A673 (cell line): ENCODE results near the gene ABCD3. TPM values are rescaled to one million over a fixed set of nuclear protein-coding genes. Genes with fewer than 3 reads are reported as not detected.

Source experiments
- BruUV-seq: library from RNA; stranded (reverse); fragments of 400-500 nt; replicated peaks from 2 replicates; lab custom pipeline; 2021; lab: Mats Ljungman, UMichigan
- CTCF ChIA-PET: fragments of 300-600 bp; sonication (Branson Sonifier 250); formaldehyde crosslinking; loops from one replicate; lab custom pipeline; 2022; ENCODE audit warnings: antibody characterized with exemption; lab: Charles Lee
- POLR2A ChIA-PET: fragments of 300-600 bp; sonication (Branson Sonifier 250); formaldehyde crosslinking; loops from one replicate; lab custom pipeline; 2022; ENCODE audit warnings: antibody characterized with exemption; ENCODE audit not compliant: low non-redundant PET; lab: Charles Lee
- DNase-seq: peaks from one replicate; pipeline ENCODE4 v3.0.0-alpha.2; 2015; ENCODE audit warnings: low spot score
- H3K27ac ChIP-seq: fragments of 200-600 bp; sonication (generic); 2 replicates; pipeline ENCODE4 v1.5.1; 2016; ENCODE audit warnings: mixed run types, low read depth, mild to moderate bottlenecking, mixed read lengths, antibody characterized with exemption, low read length; ENCODE audit not compliant: poor library complexity, severe bottlenecking
- H3K27me3 ChIP-seq: fragments of 200-600 bp; sonication (generic); replicated peaks from 2 replicates; pipeline ENCODE4 v1.6.1; 2017; ENCODE audit warnings: mixed run types, low read depth, mild to moderate bottlenecking, mixed read lengths, antibody characterized with exemption, low read length; ENCODE audit not compliant: insufficient read depth, poor library complexity
- H3K36me3 ChIP-seq: fragments of 200-600 bp; sonication (generic); 2 replicates; pipeline ENCODE4 v1.6.1; 2016; ENCODE audit warnings: mixed run types, mild to moderate bottlenecking, mixed read lengths, antibody characterized with exemption, low read length; ENCODE audit not compliant: insufficient read depth, poor library complexity, severe bottlenecking
- H3K4me1 ChIP-seq: fragments of 200-600 bp; sonication (generic); 2 replicates; pipeline ENCODE4 v1.6.1; 2017; ENCODE audit warnings: mixed run types, mild to moderate bottlenecking, mixed read lengths, antibody characterized with exemption, low read length; ENCODE audit not compliant: insufficient read depth, poor library complexity, severe bottlenecking
- H3K4me3 ChIP-seq: fragments of 200-600 bp; sonication (generic); 2 replicates; pipeline ENCODE4 v1.5.1; 2016; ENCODE audit warnings: low read depth, mixed run types, mild to moderate bottlenecking, mixed read lengths, low read length; ENCODE audit not compliant: poor library complexity, severe bottlenecking
- H3K9me3 ChIP-seq: fragments of 200-600 bp; sonication (generic); 2 replicates; pipeline ENCODE4 v1.6.1; 2016; ENCODE audit warnings: mixed run types, low read depth, mild to moderate bottlenecking, mixed read lengths, antibody characterized with exemption, low read length; ENCODE audit not compliant: poor library complexity, severe bottlenecking
- EZH2 ChIP-seq: fragments of 200-600 bp; sonication (generic); IDR thresholded peaks from 2 replicates; pipeline ENCODE4 v1.6.1; 2017; ENCODE audit warnings: borderline replicate concordance, low read depth, mild to moderate bottlenecking, mixed read lengths, antibody characterized with exemption, low read length; ENCODE audit not compliant: poor library complexity, severe bottlenecking
- intact Hi-C: fragments of 100-400 bp; cut with micrococcal nuclease; formaldehyde crosslinking; loops from one replicate; pipeline ENCODE4 v1.10.0; 2022; ENCODE audit not compliant: unreplicated experiment
- total RNA-seq: library from RNA; stranded (reverse); gene quantifications from 2 replicates; pipeline ENCODE4 v1.2.3, GENCODE V29; 2021
- TF ChIP-seq, protein P1 (sequence below): fragments of 300-800, 200-600 bp; sonication (generic); conservative IDR thresholded peaks from 2 replicates; pipeline ENCODE4 v1.5.1; 2017; ENCODE audit warnings: low read depth, mild to moderate bottlenecking, antibody characterized with exemption, low read length, moderate library complexity, mixed read lengths

ABCD3 gene
- total RNA-seq, 1 experiment from 2014 or later, result 65.0 TPM

- TF ChIP-seq, protein P1, sequence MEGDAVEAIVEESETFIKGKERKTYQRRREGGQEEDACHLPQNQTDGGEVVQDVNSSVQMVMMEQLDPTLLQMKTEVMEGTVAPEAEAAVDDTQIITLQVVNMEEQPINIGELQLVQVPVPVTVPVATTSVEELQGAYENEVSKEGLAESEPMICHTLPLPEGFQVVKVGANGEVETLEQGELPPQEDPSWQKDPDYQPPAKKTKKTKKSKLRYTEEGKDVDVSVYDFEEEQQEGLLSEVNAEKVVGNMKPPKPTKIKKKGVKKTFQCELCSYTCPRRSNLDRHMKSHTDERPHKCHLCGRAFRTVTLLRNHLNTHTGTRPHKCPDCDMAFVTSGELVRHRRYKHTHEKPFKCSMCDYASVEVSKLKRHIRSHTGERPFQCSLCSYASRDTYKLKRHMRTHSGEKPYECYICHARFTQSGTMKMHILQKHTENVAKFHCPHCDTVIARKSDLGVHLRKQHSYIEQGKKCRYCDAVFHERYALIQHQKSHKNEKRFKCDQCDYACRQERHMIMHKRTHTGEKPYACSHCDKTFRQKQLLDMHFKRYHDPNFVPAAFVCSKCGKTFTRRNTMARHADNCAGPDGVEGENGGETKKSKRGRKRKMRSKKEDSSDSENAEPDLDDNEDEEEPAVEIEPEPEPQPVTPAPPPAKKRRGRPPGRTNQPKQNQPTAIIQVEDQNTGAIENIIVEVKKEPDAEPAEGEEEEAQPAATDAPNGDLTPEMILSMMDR, result no peak
- no peak for TF ChIP-seq EZH2
- no peak overlapping the region for H3K4me3 ChIP-seq
- peaks cover 9% of the 10 kb centered on the region for H3K36me3 ChIP-seq
- no peak overlapping the region for H3K27ac ChIP-seq
- H3K4me1 ChIP-seq, result no peaks in the 10 kb centered on the region
- intact Hi-C loops, result no loop called here
- H3K27me3 ChIP-seq, result no peaks in the 10 kb centered on the region
- DNase-seq, result no peak
- CTCF ChIA-PET, result no interaction called here
- POLR2A ChIA-PET, result no interaction called here
- no TSS peak for BruUV-seq
- H3K9me3 ChIP-seq, result no peaks in the 10 kb centered on the region
These were observed 117.7 kb downstream of the ABCD3 start for GRCh38 chr1:94535879-94536278.

- H3K4me3 ChIP-seq, result no peak overlapping the region
- no peak overlapping the region for H3K27ac ChIP-seq
- TF ChIP-seq, protein P1, result no peak
- TF ChIP-seq EZH2, result no peak
- BruUV-seq, result no TSS peak
- no peaks in the 10 kb centered on the region for H3K27me3 ChIP-seq
- peaks cover 9% of the 10 kb centered on the region for H3K36me3 ChIP-seq
- no peaks in the 10 kb centered on the region for H3K4me1 ChIP-seq
- no peak for DNase-seq
- intact Hi-C loops, result no loop called here
- ChIA-PET CTCF (no interaction called here), POLR2A (no interaction called here)
- no peaks in the 10 kb centered on the region for H3K9me3 ChIP-seq
These were observed 119.1 kb downstream of the ABCD3 start for GRCh38 chr1:94537254-94537653.

GRCh38 chr1:94538243-94538827 is 120.1 kb downstream of the ABCD3 start:
- POLR2A ChIA-PET, result no interaction called here
- no TSS peak for BruUV-seq
- no peaks in the 10 kb centered on the region for H3K27me3 ChIP-seq
- H3K4me1 ChIP-seq, result peaks cover 4% of the 10 kb centered on the region
- no peak overlapping the region for H3K4me3 ChIP-seq
- H3K9me3 ChIP-seq, result no peaks in the 10 kb centered on the region
- no peak for TF ChIP-seq EZH2
- DNase-seq, result no peak
- no peak overlapping the region for H3K27ac ChIP-seq
- intact Hi-C loops, result no loop called here
- CTCF ChIA-PET, result no interaction called here
- peaks cover 9% of the 10 kb centered on the region for H3K36me3 ChIP-seq

DNA sequence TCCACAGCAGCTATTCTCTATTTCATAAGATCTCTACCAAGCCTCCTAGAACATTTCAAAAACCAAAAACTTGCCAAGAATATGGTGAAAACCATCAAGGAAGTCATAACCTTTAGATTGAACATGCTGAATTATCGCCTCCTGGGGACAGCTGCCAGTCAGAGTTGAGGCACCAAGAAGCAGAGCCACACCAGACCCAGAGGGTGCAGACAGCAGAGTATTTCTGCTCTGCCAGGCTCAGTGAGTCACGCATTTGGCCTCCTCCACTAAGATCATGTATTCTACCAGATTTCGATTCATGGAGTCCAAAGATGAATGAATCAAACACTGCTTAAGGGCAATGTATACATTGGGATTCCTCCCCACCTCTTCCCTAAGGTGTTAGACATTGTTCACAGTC is 121.3 kb downstream of the ABCD3 start:
- ChIA-PET CTCF (interaction anchor here (0.5 kb wide), 1 partner anchor 541 kb away, joined by 3 read pairs; no protein-coding TSS in a partner anchor), POLR2A (interaction anchor here (0.6 kb wide), 1 partner anchor 10 kb away, joined by 3 read pairs; no protein-coding TSS in a partner anchor)
- Histone ChIP-seq H3K27ac (no peak overlapping the region), H3K27me3 (no peaks in the 10 kb centered on the region), H3K9me3 (no peaks in the 10 kb centered on the region), H3K4me1 (peaks cover 4% of the 10 kb centered on the region), H3K4me3 (no peak overlapping the region), H3K36me3 (peaks cover 9% of the 10 kb centered on the region)
- TF ChIP-seq, protein P1, result no peak
- TF ChIP-seq EZH2, result no peak
- no TSS peak for BruUV-seq
- peak; percentile 12 for DNase-seq
- intact Hi-C loops, result no loop called here
